IMR-90 (cell line): ENCODE data around the gene RPTOR. TPM values are rescaled to one million over a fixed set of nuclear protein-coding genes. Genes with fewer than 3 reads are reported as not detected.

Experiments
- ATAC-seq: fragments of 200-7000 bp; cut with Tn5 transposase; 2 replicates; pipeline ENCODE4 v1.9.1; 2020; ENCODE audit warnings: low read depth, mild to moderate bottlenecking, moderate library complexity
- BruUV-seq: library from RNA; stranded (reverse); fragments of 400-500 nt; replicated peaks from 2 replicates; lab custom pipeline; 2021; lab: Mats Ljungman, UMichigan
- CTCF ChIA-PET: fragments of 300-600 bp; formaldehyde crosslinking; extraction: SDS; loops from one replicate; lab custom pipeline; 2021; ENCODE audit warnings: antibody characterized with exemption; lab: Yijun Ruan, JAX
- POLR2A ChIA-PET: fragments of 300-600 bp; sonication (Branson Sonifier 250); formaldehyde crosslinking; loops from one replicate; lab custom pipeline; 2022; ENCODE audit warnings: antibody characterized with exemption; ENCODE audit not compliant: unreplicated experiment; lab: Charles Lee
- DNase-seq: peaks from one replicate; pipeline ENCODE4 v3.0.0; 2013
- H2AFZ ChIP-seq: replicated peaks from 2 replicates; pipeline ENCODE3; 2013; ENCODE audit warnings: low read length, mild to moderate bottlenecking; ENCODE audit not compliant: poor library complexity
- H2AK5ac ChIP-seq: 2 replicates; pipeline ENCODE4 v1.6.1; 2013; ENCODE audit warnings: low read depth, low read length, inconsistent platforms
- H2AK9ac ChIP-seq: replicated peaks from 2 replicates; pipeline ENCODE3; 2013; ENCODE audit warnings: mild to moderate bottlenecking, low read depth, low read length, moderate library complexity; ENCODE audit not compliant: poor library complexity
- H2BK120ac ChIP-seq: 2 replicates; pipeline ENCODE4 v1.6.1; 2013; ENCODE audit warnings: low read depth, low read length, inconsistent platforms
- H2BK15ac ChIP-seq: 3 replicates; pipeline ENCODE4 v1.6.1; 2013; ENCODE audit warnings: low read depth, low read length, inconsistent platforms
- H2BK20ac ChIP-seq: 2 replicates; pipeline ENCODE4 v1.6.1; 2013; ENCODE audit warnings: low read depth, mild to moderate bottlenecking, inconsistent platforms, low read length, moderate library complexity
- H2BK5ac ChIP-seq: 2 replicates; pipeline ENCODE4 v1.6.1; 2013; ENCODE audit warnings: mild to moderate bottlenecking, low read depth, low read length, inconsistent platforms; ENCODE audit not compliant: poor library complexity, severe bottlenecking
- H3K14ac ChIP-seq: replicated peaks from 2 replicates; pipeline ENCODE4 v1.6.1; 2013; ENCODE audit warnings: low read depth, low read length, inconsistent platforms
- H3K18ac ChIP-seq: 2 replicates; pipeline ENCODE4 v1.6.1; 2013; ENCODE audit warnings: low read depth, low read length, control low read depth
- H3K23ac ChIP-seq: 2 replicates; pipeline ENCODE4 v1.6.1; 2013; ENCODE audit warnings: low read depth, low read length, inconsistent platforms
- H3K27ac ChIP-seq: 2 replicates; pipeline ENCODE4 v1.5.1; 2013; ENCODE audit warnings: mild to moderate bottlenecking, control low read depth, low read length; ENCODE audit not compliant: insufficient read depth
- H3K27me3 ChIP-seq: 2 replicates; pipeline ENCODE4 v1.6.1; 2013; ENCODE audit warnings: low read length; ENCODE audit not compliant: control insufficient read depth, insufficient read depth
- H3K36me3 ChIP-seq: 2 replicates; pipeline ENCODE4 v1.6.1; 2013; ENCODE audit warnings: low read length, mixed read lengths; ENCODE audit not compliant: control insufficient read depth, insufficient read depth
- H3K4ac ChIP-seq: 2 replicates; pipeline ENCODE4 v1.6.1; 2013; ENCODE audit warnings: low read depth, low read length, inconsistent platforms
- H3K4me1 ChIP-seq: 2 replicates; pipeline ENCODE4 v1.6.1; 2013; ENCODE audit warnings: low read length, mixed read lengths; ENCODE audit not compliant: control insufficient read depth, insufficient read depth
- H3K4me2 ChIP-seq: 2 replicates; pipeline ENCODE4 v1.6.1; 2013; ENCODE audit warnings: low read depth, mild to moderate bottlenecking, control low read depth, low read length, moderate library complexity
- H3K4me3 ChIP-seq: 2 replicates; pipeline ENCODE4 v1.5.1; 2013; ENCODE audit warnings: low read depth, mild to moderate bottlenecking, control low read depth, low read length, moderate library complexity; ENCODE audit not compliant: insufficient read depth
- H3K56ac ChIP-seq: 2 replicates; pipeline ENCODE4 v1.6.1; 2013; ENCODE audit warnings: low read length, inconsistent platforms; ENCODE audit not compliant: insufficient read depth; ENCODE audit errors: extremely low read depth
- H3K79me1 ChIP-seq, 2 experiments: 2 replicates each; pipeline ENCODE4 v1.6.1; 2013; ENCODE audit warnings: low read length in 2 of 2, inconsistent platforms in 1 of 2, low read depth in 1 of 2
- H3K9ac ChIP-seq: 2 replicates; pipeline ENCODE4 v1.6.1; 2013; ENCODE audit warnings: low read depth, low read length, control low read depth
- H3K9me1 ChIP-seq: 2 replicates; pipeline ENCODE4 v1.6.1; 2013; ENCODE audit warnings: low read length, inconsistent platforms; ENCODE audit not compliant: insufficient read depth
- H3K9me3 ChIP-seq: 2 replicates; pipeline ENCODE4 v1.6.1; 2013; ENCODE audit warnings: low read length; ENCODE audit not compliant: control insufficient read depth, insufficient read depth
- H4K20me1 ChIP-seq: 2 replicates; pipeline ENCODE4 v1.6.1; 2013; ENCODE audit warnings: low read length, inconsistent platforms; ENCODE audit not compliant: insufficient read depth
- H4K5ac ChIP-seq: 2 replicates; pipeline ENCODE4 v1.6.1; 2013; ENCODE audit warnings: mild to moderate bottlenecking, low read depth, low read length, control low read depth
- H4K8ac ChIP-seq, 2 experiments: 2 replicates each; pipeline ENCODE4 v1.6.1; 2013; ENCODE audit warnings: low read depth in 2 of 2, low read length in 2 of 2, control low read depth in 1 of 2, inconsistent platforms in 1 of 2
- H4K91ac ChIP-seq: 2 replicates; pipeline ENCODE4 v1.6.1; 2013; ENCODE audit warnings: low read depth, low read length, inconsistent platforms; ENCODE audit not compliant: insufficient read depth
- FOS ChIP-seq: fragments of 150-350 bp; IDR thresholded peaks from 2 replicates; pipeline ENCODE4 v1.6.1; 2016; ENCODE audit warnings: low read depth, low read length
- MAFK ChIP-seq: IDR thresholded peaks from 2 replicates; pipeline ENCODE4 v1.6.1; 2012; ENCODE audit warnings: low read depth, low read length, improper control_type of control experiment
- MAZ ChIP-seq: IDR thresholded peaks from 2 replicates; pipeline ENCODE4 v1.6.1; 2012; ENCODE audit warnings: low read depth, mild to moderate bottlenecking, low read length, improper control_type of control experiment, moderate library complexity, borderline replicate concordance
- RAD21 ChIP-seq: IDR thresholded peaks from 2 replicates; pipeline ENCODE4 v1.6.1; 2012; ENCODE audit warnings: low read length, improper control_type of control experiment
- RCOR1 ChIP-seq: IDR thresholded peaks from 2 replicates; pipeline ENCODE4 v1.6.1; 2012; ENCODE audit warnings: mild to moderate bottlenecking, low read length, improper control_type of control experiment; ENCODE audit not compliant: insufficient replicate concordance
- RFX5 ChIP-seq: IDR thresholded peaks from 2 replicates; pipeline ENCODE4 v1.8.0; 2012; ENCODE audit warnings: low read depth, mild to moderate bottlenecking, low read length, moderate library complexity
- WGBS, 2 experiments: methylation state at CpG; one replicate each; pipeline versions ENCODE4 v1.1.5 to v1.1.7; 2013; ENCODE audit warnings: missing lambda C conversion rate in 2 of 2; ENCODE audit not compliant: insufficient read length in 1 of 2; ENCODE audit errors: extremely low coverage in 2 of 2; 5-methylcytosine and 5-hydroxymethylcytosine counted together
- dilution Hi-C: fragments of 300-500 bp; cut with HindIII; formaldehyde crosslinking; loops from one replicate; pipeline ENCODE4 v1.14.3; 2018; ENCODE audit warnings: low sequenced_read_pairs; ENCODE audit not compliant: unreplicated experiment
- in situ Hi-C: fragments of 300-500 bp; cut with MboI; formaldehyde crosslinking; loops from 3 replicates; pipeline ENCODE4 v1.14.3; 2019; ENCODE audit warnings: low sequenced_read_pairs, inconsistent platforms, mixed read lengths
- intact Hi-C: fragments of 100-400 bp; cut with micrococcal nuclease; formaldehyde crosslinking; loops from 2 replicates; pipeline ENCODE4 v1.10.0; 2022
- polyA plus RNA-seq, 3 experiments: library from polyadenylated mRNA; depleted of rRNA; stranded (reverse); fragments of >200 nt; gene quantifications; 2 replicates each; pipeline ENCODE4 v1.2.3, GENCODE V29; 2012; ENCODE audit warnings: low replicate concordance in 1 of 3
- total RNA-seq: library from RNA; depleted of rRNA; stranded (reverse); fragments of >200 nt; gene quantifications from 2 replicates; pipeline ENCODE4 v1.2.3, GENCODE V29; 2012

Gene RPTOR
- total and polyA plus RNA-seq, 2 of the 4 experiments (the other 2 are of a cell fraction), result 10.8 to 14.7 TPM

DNA sequence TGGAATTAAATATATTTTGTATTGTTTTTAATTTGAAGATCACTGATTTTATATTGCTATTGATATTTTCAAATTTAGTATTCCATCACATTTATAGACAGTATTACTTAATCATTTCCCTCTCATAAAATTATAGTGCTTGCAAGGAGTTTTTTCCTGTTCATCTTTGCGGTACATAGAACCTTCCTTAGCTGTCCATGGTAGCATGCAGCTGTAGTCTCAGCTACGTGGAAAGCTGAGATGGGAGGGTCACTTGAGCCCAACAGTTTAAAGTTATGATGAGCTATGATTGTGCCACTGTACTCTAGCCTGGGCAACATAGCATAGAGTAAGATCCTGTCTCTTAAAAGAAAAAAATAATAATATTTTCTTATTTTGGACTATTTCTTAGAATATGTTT is 231.2 kb downstream of the RPTOR start:
- ATAC-seq, result no peak
- H4K20me1 ChIP-seq, result no peaks in the 10 kb centered on the region
- no peak overlapping the region for H4K91ac ChIP-seq
- peaks cover 33% of the 10 kb centered on the region for H3K4me1 ChIP-seq
- ChIA-PET CTCF (no interaction called here), POLR2A (no interaction called here)
- H2BK20ac ChIP-seq, result no peak overlapping the region
- TF ChIP-seq MAZ (no peak), MAFK (no peak), FOS (no peak), RFX5 (no peak), RCOR1 (no peak), RAD21 (no peak)
- H3K9ac ChIP-seq, result no peak overlapping the region
- H2BK5ac ChIP-seq, result no peak overlapping the region
- H2AFZ ChIP-seq, result no peak overlapping the region
- no TSS peak for BruUV-seq
- H3K9me3 ChIP-seq, result no peaks in the 10 kb centered on the region
- in situ Hi-C loops (no loop called here), intact Hi-C loops (no loop called here), dilution Hi-C loops (no loop called here)
- peaks cover 27% of the 10 kb centered on the region for H3K9me1 ChIP-seq
- H3K27me3 ChIP-seq, result no peaks in the 10 kb centered on the region
- no peak overlapping the region for H3K4ac ChIP-seq
- no peak overlapping the region for H3K4me3 ChIP-seq
- no peak overlapping the region for H3K56ac ChIP-seq
- no peak for DNase-seq
- 0 out of 4 replicates have a peak overlapping the region, but pooled peaks of 1 of the 2 experiments have one; percentile 24 for H4K8ac ChIP-seq
- H3K14ac ChIP-seq, result 0 out of 2 replicates have a peak overlapping the region, but pooled peaks have one; percentile 7
- H2BK15ac ChIP-seq, result no peak overlapping the region
- H3K36me3 ChIP-seq, result peaks cover 4% of the 10 kb centered on the region
- no peak overlapping the region for H3K27ac ChIP-seq
- H3K18ac ChIP-seq, result no peak overlapping the region
- no peak overlapping the region for H4K5ac ChIP-seq
- H2BK120ac ChIP-seq, result no peak overlapping the region
- WGBS, 2 experiments, result no CpG with 5 or more reads among the region's 2 CpGs
- H3K4me2 ChIP-seq, result no peak overlapping the region
- H3K23ac ChIP-seq, result no peak overlapping the region
- H3K79me1 ChIP-seq, result peaks cover 9 to 76% of the 10 kb centered on the region in 2 experiments; a peak in 3 of 4 replicates
- H2AK9ac ChIP-seq, result no peak overlapping the region
- no peak overlapping the region for H2AK5ac ChIP-seq
